PC-3 (cell line): Measurements from ENCODE around the gene TMED6.

Source experiments
- EZH2 ChIP-seq: fragments of 300-600 bp; sonication (generic); IDR thresholded peaks from one replicate; pipeline ENCODE4 v1.6.1; 2017; ENCODE audit warnings: antibody characterized with exemption, mild to moderate bottlenecking, low read length; ENCODE audit not compliant: unreplicated experiment
- EZH2phosphoT487 ChIP-seq: fragments of 300-600 bp; sonication (generic); IDR thresholded peaks from 2 replicates; pipeline ENCODE4 v1.6.1; 2018; ENCODE audit warnings: mild to moderate bottlenecking, antibody characterized with exemption, low read length, borderline replicate concordance

GRCh38 chr16:69376393-69377059, 24.9 kb upstream of the TMED6 start:
- TF ChIP-seq EZH2 (no peak), EZH2phosphoT487 (no peak)
